ENCODE measurements around the gene MCM5.
A peak's percentile ranks its signal among the peaks of the same experiment; 100 is the strongest.

Gene MCM5

GRCh38 chr22:35380537-35381423, 19.2 kb upstream of the MCM5 start, which contains the start of gene HMOX1:
TSS of gene HMOX1 (plus strand) at chr22:35381096. CDS start at chr22:35381174, 78 bp downstream.
- H3K27me3 ChIP-seq (replicated peaks; ENCODE audit: control insufficient read depth, insufficient read depth, low read length), result no peaks in the 10 kb centered on the region
- DNase-seq (ENCODE audit: extremely low read depth, insufficient read length), result peak; percentile 86
- peaks cover 2% of the 10 kb centered on the region; the same call in 1 of the 2 replicates for H3K36me3 ChIP-seq (ENCODE audit: control insufficient read depth, insufficient read depth, low read length)
- peak within 1 kb of the TSS; percentile 71 for H3K4me3 ChIP-seq (replicated peaks; ENCODE audit: low read depth, low read length)
- TF ChIP-seq CTCF (IDR thresholded peaks at IDR 0.05; ENCODE audit: insufficient read depth, low read length, poor library complexity, severe bottlenecking), result peak; percentile 20

GRCh38 chr22:35381424-35382009, 18.4 kb upstream of the MCM5 start:
- Histone ChIP-seq H3K36me3 (ENCODE audit: control insufficient read depth, insufficient read depth, low read length) (peaks cover 3% of the 10 kb centered on the region), H3K4me3 (replicated peaks; ENCODE audit: low read depth, low read length) (peak overlapping the region; percentile 71), H3K27me3 (replicated peaks; ENCODE audit: control insufficient read depth, insufficient read depth, low read length) (no peaks in the 10 kb centered on the region)
- no peak for DNase-seq (ENCODE audit: extremely low read depth, insufficient read length)
- TF ChIP-seq CTCF (IDR thresholded peaks at IDR 0.05; ENCODE audit: insufficient read depth, low read length, poor library complexity, severe bottlenecking), result no peak

- H3K36me3 ChIP-seq (ENCODE audit: control insufficient read depth, insufficient read depth, low read length), result peaks cover 4% of the 10 kb centered on the region
- H3K4me3 ChIP-seq (replicated peaks; ENCODE audit: low read depth, low read length), result no peak overlapping the region
- no peaks in the 10 kb centered on the region for H3K27me3 ChIP-seq (replicated peaks; ENCODE audit: control insufficient read depth, insufficient read depth, low read length)
- no peak for TF ChIP-seq CTCF (IDR thresholded peaks at IDR 0.05; ENCODE audit: insufficient read depth, low read length, poor library complexity, severe bottlenecking)
- DNase-seq (ENCODE audit: extremely low read depth, insufficient read length), result no peak
These were observed 16.3 kb upstream of the MCM5 start for GRCh38 chr22:35383679-35384071.

GRCh38 chr22:35384527-35384926, 15.4 kb upstream of the MCM5 start:
- Histone ChIP-seq H3K27me3 (replicated peaks; ENCODE audit: control insufficient read depth, insufficient read depth, low read length) (no peaks in the 10 kb centered on the region), H3K36me3 (ENCODE audit: control insufficient read depth, insufficient read depth, low read length) (peaks cover 4% of the 10 kb centered on the region), H3K4me3 (replicated peaks; ENCODE audit: low read depth, low read length) (no peak overlapping the region)
- DNase-seq (ENCODE audit: extremely low read depth, insufficient read length), result no peak
- TF ChIP-seq CTCF (IDR thresholded peaks at IDR 0.05; ENCODE audit: insufficient read depth, low read length, poor library complexity, severe bottlenecking), result no peak

- no peaks in the 10 kb centered on the region for H3K27me3 ChIP-seq (replicated peaks; ENCODE audit: control insufficient read depth, insufficient read depth, low read length)
- no peak overlapping the region for H3K4me3 ChIP-seq (replicated peaks; ENCODE audit: low read depth, low read length)
- no peak for TF ChIP-seq CTCF (IDR thresholded peaks at IDR 0.05; ENCODE audit: insufficient read depth, low read length, poor library complexity, severe bottlenecking)
- no peak for DNase-seq (ENCODE audit: extremely low read depth, insufficient read length)
- H3K36me3 ChIP-seq (ENCODE audit: control insufficient read depth, insufficient read depth, low read length), result peaks cover 4% of the 10 kb centered on the region
These were observed 14.9 kb upstream of the MCM5 start for GRCh38 chr22:35384975-35385588.

Data from GM06990 (cell line).